ENCODE results near the gene SEBOX.

GRCh38 chr17:28333083-28333746 lies 31.8 kb downstream of the SEBOX start:
- TF ChIP-seq ELF4 (IDR thresholded peaks at IDR 0.05): no peak
- no peak for TF ChIP-seq SP1 (IDR thresholded peaks at IDR 0.05)
- TF ChIP-seq FOXK2 (IDR thresholded peaks at IDR 0.05): no peak
- no peak for TF ChIP-seq BHLHE40 (IDR thresholded peaks at IDR 0.05; ENCODE audit: borderline replicate concordance)
- TF ChIP-seq FOXA1 (IDR thresholded peaks at IDR 0.05): no peak
- TF ChIP-seq ARNT (IDR thresholded peaks at IDR 0.05): no peak
- TF ChIP-seq PKNOX1 (IDR thresholded peaks at IDR 0.05): no peak
- TF ChIP-seq FOXM1 (IDR thresholded peaks at IDR 0.05; ENCODE audit: borderline replicate concordance): no peak
- TF ChIP-seq HDGF (IDR thresholded peaks at IDR 0.05; ENCODE audit: borderline replicate concordance): no peak
- TF ChIP-seq SUZ12 (IDR thresholded peaks at IDR 0.05): no peak
- no peak for TF ChIP-seq CTBP1 (IDR thresholded peaks at IDR 0.05; ENCODE audit: borderline replicate concordance)
- TF ChIP-seq LEF1 (IDR thresholded peaks at IDR 0.05; ENCODE audit: borderline replicate concordance): no peak
